Right lobe of liver (tissue), 6 donors: ENCODE measurements around the gene HNRNPA0. TPM values are rescaled to one million over a fixed set of nuclear protein-coding genes. Genes with fewer than 3 reads are reported as not detected.
A peak's percentile ranks its signal among the peaks of the same experiment; 100 is the strongest.

Experiments
- ATAC-seq, 4 donors: fragments of 200-7000 bp; cut with Tn5 transposase; one replicate each; pipeline ENCODE4 v1.9.1; 2020; ENCODE audit warnings: mild to moderate bottlenecking in 4 of 4, moderate library complexity in 4 of 4
- DNase-seq, 3 donors: peaks; one replicate each; pipeline ENCODE4 v3.0.0-alpha.2; 2020
- H3K27ac ChIP-seq, 3 donors: fragments of 200-600 bp; one replicate each; pipeline ENCODE4 v1.8.0; 2022
- H3K27me3 ChIP-seq, 2 donors: fragments of 200-600 bp; one replicate each; pipeline ENCODE4 v1.8.0; 2022
- H3K36me3 ChIP-seq, 4 donors: fragments of 200-600 bp; sonication (generic) in 1 of 4; one replicate each; pipeline versions ENCODE4 v1.5.1 to v1.8.0; 2017 to 2022; ENCODE audit warnings: control low read depth in 1 of 4
- H3K4me1 ChIP-seq, 4 donors: fragments of 200-600 bp; sonication (generic) in 1 of 4; one replicate each; pipeline versions ENCODE4 v1.5.1 to v1.8.0; 2017 to 2022; ENCODE audit warnings: control low read depth in 1 of 4
- H3K4me3 ChIP-seq, 3 donors: fragments of 200-600 bp; one replicate each; pipeline ENCODE4 v1.8.0; 2022
- H3K9me3 ChIP-seq, 4 donors: fragments of 200-600 bp; sonication (generic) in 1 of 4; one replicate each; pipeline versions ENCODE4 v1.5.1 to v1.8.0; 2017 to 2022; ENCODE audit warnings: control low read depth in 1 of 4
- CTCF ChIP-seq, 4 donors: fragments of 200-600 bp in 3 of 4; fragments of 450-650 bp in 1 of 4; IDR thresholded peaks; one replicate each; pipeline versions ENCODE4 v1.5.1 to v1.8.0; 2016 to 2022; ENCODE audit warnings: antibody characterized with exemption in 4 of 4, mild to moderate bottlenecking in 2 of 4
- POLR2A ChIP-seq: fragments of 450-650 bp; IDR thresholded peaks from one replicate; pipeline ENCODE4 v1.6.1; 2017; ENCODE audit warnings: antibody characterized with exemption, mild to moderate bottlenecking
- WGBS: methylation state at CpG from one replicate; pipeline ENCODE4 v1.1.6; 2018; ENCODE audit warnings: low coverage, low lambda C conversion rate; ENCODE audit not compliant: insufficient coverage; ENCODE audit errors: missing lambda C conversion rate; 5-methylcytosine and 5-hydroxymethylcytosine counted together
- intact Hi-C, 2 donors: fragments of 100-400 bp; cut with DNase I; formaldehyde crosslinking; loops; one replicate each; pipeline versions ENCODE4 v1.11.2 to v1.14.1; 2022
- total RNA-seq, 6 experiments: library from RNA; depleted of rRNA in 2 of 6; stranded (reverse); fragments of >200 nt in 2 of 6; fragmentation: NEBNext Ultra II Directional in 3 of 6; extraction: Animal tissue kit (Norgen Biotek cat#: 25700) in 3 of 6; gene quantifications; one replicate each; pipeline versions ENCODE4 v1.1.0 to v1.2.4, GENCODE V29; 2016 to 2023
- donor health status: DM: no; HTN: yes; CAD: no.
- donor health status: DM: no; HTN: no; CAD: no.
- donor health status: DM: no; HTN: no; CAD: no.
- donor health status: DM: no; HTN: yes; CAD: no.
- donor health status: DM: no; HTN: yes; CAD: no.

Gene HNRNPA0
- total RNA-seq, 6 experiments from 2014 or later, result 3.6 to 9.8 (median 8.1) TPM

- Histone ChIP-seq H3K4me3 (no peak overlapping the region), H3K9me3 (no peaks in the 10 kb centered on the region), H3K27me3 (no peaks in the 10 kb centered on the region), H3K4me1 (peaks cover 0 to 30% (median 4%) of the 10 kb centered on the region in 4 donors), H3K36me3 (no peaks in the 10 kb centered on the region), H3K27ac (peak overlapping the region in 1 of 3 donors; percentile 26)
- TF ChIP-seq CTCF (IDR thresholded peaks at IDR 0.05) (no peak), POLR2A (no peak)
- DNase-seq, result peak in 1 of 3 donors; percentile 50
- intact Hi-C loops, result no loop called here
- WGBS, result 46% methylated on average over 5 of the region's 5 CpGs
- ATAC-seq, result peak; percentile 6 to 72 (median 42)
Measured at GRCh38 chr5:137737349-137738131, 16.6 kb downstream of the HNRNPA0 start.

GRCh38 chr5:137736496-137736895, 17.7 kb downstream of the HNRNPA0 start:
- H3K27ac ChIP-seq, result peak overlapping the region; percentile 17 to 67 (median 67)
- intact Hi-C loops, result no loop called here
- TF ChIP-seq POLR2A (no peak), CTCF (IDR thresholded peaks at IDR 0.05) (no peak)
- peaks cover 0 to 41% (median 4%) of the 10 kb centered on the region in 4 donors for H3K4me1 ChIP-seq
- no peak overlapping the region for H3K4me3 ChIP-seq
- no peak for ATAC-seq
- 73% methylated on average over 1 of the region's 1 CpG for WGBS
- no peaks in the 10 kb centered on the region for H3K9me3 ChIP-seq
- no peak for DNase-seq
- no peaks in the 10 kb centered on the region for H3K27me3 ChIP-seq
- H3K36me3 ChIP-seq, result no peaks in the 10 kb centered on the region

GRCh38 chr5:137735555-137736284, 18.4 kb downstream of the HNRNPA0 start, which contains the start of gene KLHL3:
Gene KLHL3, minus strand, starts transcription at chr5:137736089. Its CDS starts 443 bp downstream, at chr5:137735646.
- peak; percentile 56 to 78 (median 68) for ATAC-seq
- Histone ChIP-seq H3K4me3 (peak within 1 kb of the TSS; percentile 23 to 60 (median 48)), H3K27ac (peak within 1 kb of the TSS; percentile 17 to 67 (median 67)), H3K4me1 (peaks cover 0 to 43% (median 4%) of the 10 kb centered on the region in 4 donors), H3K9me3 (no peaks in the 10 kb centered on the region), H3K27me3 (no peaks in the 10 kb centered on the region), H3K36me3 (no peaks in the 10 kb centered on the region)
- DNase-seq, result peak; percentile 43 to 65 (median 64)
- TF ChIP-seq CTCF (IDR thresholded peaks at IDR 0.05) (peak in 3 of 4 donors; percentile 28 to 53 (median 47)), POLR2A (no peak)
- WGBS, result 0% methylated on average over 9 of the region's 12 CpGs
- intact Hi-C loops, result no loop called here

- intact Hi-C loops, result loop anchor here in 1 of 2 donors (5.0 kb wide), 1 partner anchor 68 kb away; no protein-coding TSS in a partner anchor
- H3K4me3 ChIP-seq, result peak overlapping the region; percentile 23 to 60 (median 48)
- ATAC-seq, result peak; percentile 35 to 51 (median 45)
- no peaks in the 10 kb centered on the region for H3K9me3 ChIP-seq
- H3K4me1 ChIP-seq, result peaks cover 0 to 45% (median 4%) of the 10 kb centered on the region in 4 donors
- TF ChIP-seq POLR2A, result no peak
- peak overlapping the region in 2 of 3 donors; percentile 67 for H3K27ac ChIP-seq
- peak; percentile 26 to 51 (median 50) for DNase-seq
- H3K36me3 ChIP-seq, result no peaks in the 10 kb centered on the region
- no peaks in the 10 kb centered on the region for H3K27me3 ChIP-seq
- 23% methylated on average over 9 of the region's 14 CpGs for WGBS
Measured at GRCh38 chr5:137734962-137735554, 19.1 kb downstream of the HNRNPA0 start.
